Upper lobe of left lung (tissue), 4 donors: ENCODE measurements around the gene GOSR2.

Experiments used
- POLR2A ChIP-seq, 4 donors: fragments of 450-650 bp; IDR thresholded peaks; one replicate each; pipeline ENCODE4 v1.5.1; 2016 to 2017; ENCODE audit warnings: antibody characterized with exemption in 4 of 4, mild to moderate bottlenecking in 2 of 4
- POLR2AphosphoS5 ChIP-seq, 2 donors: sonication (generic); formaldehyde crosslinking; IDR thresholded peaks; one replicate each; pipeline ENCODE4 v1.5.1; 2017; ENCODE audit warnings: antibody characterized with exemption in 2 of 2
- TF ChIP-seq, protein P1 (sequence below), 6 experiments: fragments of 450-650 bp in 4 of 6; fragments of 200-600 bp in 2 of 6; sonication (generic) in 2 of 6; IDR thresholded peaks; one replicate each; pipeline ENCODE4 v1.5.1; 2016 to 2019; ENCODE audit warnings: antibody characterized with exemption in 6 of 6

DNA sequence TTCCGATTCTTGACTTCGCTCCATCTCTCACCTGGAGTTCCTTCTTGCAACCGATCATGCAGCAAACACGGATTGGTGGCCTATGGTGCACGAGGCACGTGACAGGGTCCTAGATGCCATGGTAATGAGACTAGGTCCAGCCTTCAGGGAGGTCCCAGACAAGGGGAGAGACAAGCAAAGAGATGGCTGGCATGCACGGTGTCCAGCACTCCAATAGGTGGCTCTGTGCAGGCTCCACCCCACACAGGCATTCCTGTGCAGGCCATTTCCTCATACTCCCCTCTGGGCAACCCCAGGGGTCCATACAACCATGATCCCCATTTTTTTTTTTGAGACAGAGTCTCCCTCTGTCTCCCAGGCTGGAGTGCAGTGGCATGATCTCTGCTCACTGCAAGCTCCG lies 40.3 kb upstream of the GOSR2 start:
- TF ChIP-seq, protein P1, sequence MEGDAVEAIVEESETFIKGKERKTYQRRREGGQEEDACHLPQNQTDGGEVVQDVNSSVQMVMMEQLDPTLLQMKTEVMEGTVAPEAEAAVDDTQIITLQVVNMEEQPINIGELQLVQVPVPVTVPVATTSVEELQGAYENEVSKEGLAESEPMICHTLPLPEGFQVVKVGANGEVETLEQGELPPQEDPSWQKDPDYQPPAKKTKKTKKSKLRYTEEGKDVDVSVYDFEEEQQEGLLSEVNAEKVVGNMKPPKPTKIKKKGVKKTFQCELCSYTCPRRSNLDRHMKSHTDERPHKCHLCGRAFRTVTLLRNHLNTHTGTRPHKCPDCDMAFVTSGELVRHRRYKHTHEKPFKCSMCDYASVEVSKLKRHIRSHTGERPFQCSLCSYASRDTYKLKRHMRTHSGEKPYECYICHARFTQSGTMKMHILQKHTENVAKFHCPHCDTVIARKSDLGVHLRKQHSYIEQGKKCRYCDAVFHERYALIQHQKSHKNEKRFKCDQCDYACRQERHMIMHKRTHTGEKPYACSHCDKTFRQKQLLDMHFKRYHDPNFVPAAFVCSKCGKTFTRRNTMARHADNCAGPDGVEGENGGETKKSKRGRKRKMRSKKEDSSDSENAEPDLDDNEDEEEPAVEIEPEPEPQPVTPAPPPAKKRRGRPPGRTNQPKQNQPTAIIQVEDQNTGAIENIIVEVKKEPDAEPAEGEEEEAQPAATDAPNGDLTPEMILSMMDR (IDR thresholded peaks at IDR 0.05), result no peak
- TF ChIP-seq POLR2A (IDR thresholded peaks at IDR 0.05) (no peak), POLR2AphosphoS5 (IDR thresholded peaks at IDR 0.05) (no peak)
